WTC11 (cell line): Measurements from ENCODE around the gene ADCY1.

Source experiments
- FOXJ3 ChIP-seq: sonication (generic); formaldehyde crosslinking; IDR thresholded peaks from 2 replicates; pipeline ENCODE4 v1.9.0; 2021; ENCODE audit warnings: missing genetic modification reagents, mild to moderate bottlenecking, borderline replicate concordance
- FOXK1 ChIP-seq: sonication (generic); formaldehyde crosslinking; IDR thresholded peaks from 2 replicates; pipeline ENCODE4 v1.8.0; 2022; ENCODE audit warnings: mild to moderate bottlenecking, moderate library complexity, missing genetic modification reagents
- JUN ChIP-seq: sonication (generic); formaldehyde crosslinking; IDR thresholded peaks from 2 replicates; pipeline ENCODE4 v1.8.0; 2023; ENCODE audit warnings: mild to moderate bottlenecking, missing genetic modification reagents
- NR1H2 ChIP-seq: sonication (generic); formaldehyde crosslinking; IDR thresholded peaks from 2 replicates; pipeline ENCODE4 v1.9.0; 2021; ENCODE audit warnings: mild to moderate bottlenecking, moderate library complexity, missing genetic modification reagents
- NR3C1 ChIP-seq: sonication (generic); formaldehyde crosslinking; conservative IDR thresholded peaks from 2 replicates; pipeline ENCODE4 v1.8.1; 2023; ENCODE audit warnings: low read depth, mild to moderate bottlenecking, missing genetic modification reagents
- SP1 ChIP-seq: sonication (generic); formaldehyde crosslinking; conservative IDR thresholded peaks from 2 replicates; pipeline ENCODE4 v1.8.1; 2022; ENCODE audit warnings: missing genetic modification reagents
- TF ChIP-seq, protein P1 (sequence below): sonication (generic); formaldehyde crosslinking; IDR thresholded peaks from 2 replicates; pipeline ENCODE4 v1.8.1; 2023; ENCODE audit warnings: mild to moderate bottlenecking, missing genetic modification reagents, borderline replicate concordance
- TF ChIP-seq, protein P2 (sequence below): fragments of 200-600 bp; IDR thresholded peaks from 2 replicates; pipeline ENCODE4 v1.8.0; 2022; ENCODE audit warnings: antibody characterized with exemption
- TF ChIP-seq, protein P3 (sequence below): sonication (generic); formaldehyde crosslinking; IDR thresholded peaks from 2 replicates; pipeline ENCODE4 v1.8.1; 2022; ENCODE audit warnings: low read depth, missing genetic modification reagents, borderline replicate concordance
- TF ChIP-seq, protein P4 (sequence below): sonication (generic); formaldehyde crosslinking; IDR thresholded peaks from 2 replicates; pipeline ENCODE4 v1.8.1; 2023; ENCODE audit warnings: mild to moderate bottlenecking, missing genetic modification reagents

DNA sequence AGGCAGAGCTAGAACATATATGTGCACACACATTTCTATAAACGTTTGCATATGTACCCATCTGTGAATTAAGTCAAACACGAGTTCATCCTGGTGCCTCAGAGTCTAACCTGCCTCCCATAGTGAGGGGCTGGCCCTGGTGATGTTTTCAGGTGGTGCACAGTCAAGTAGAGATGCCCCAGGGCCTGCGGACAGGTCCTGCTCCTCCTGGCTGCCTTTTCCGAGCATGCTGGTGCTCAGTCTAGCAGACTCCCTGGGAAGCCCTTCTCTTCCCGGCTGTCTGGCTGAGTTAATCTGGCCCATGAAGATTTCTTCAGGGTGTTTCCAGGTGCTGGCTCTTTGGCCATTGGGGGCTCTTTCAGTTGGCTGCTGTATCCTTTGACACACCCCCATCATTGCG is 14.3 kb downstream of the ADCY1 start:
- TF ChIP-seq, protein P1, sequence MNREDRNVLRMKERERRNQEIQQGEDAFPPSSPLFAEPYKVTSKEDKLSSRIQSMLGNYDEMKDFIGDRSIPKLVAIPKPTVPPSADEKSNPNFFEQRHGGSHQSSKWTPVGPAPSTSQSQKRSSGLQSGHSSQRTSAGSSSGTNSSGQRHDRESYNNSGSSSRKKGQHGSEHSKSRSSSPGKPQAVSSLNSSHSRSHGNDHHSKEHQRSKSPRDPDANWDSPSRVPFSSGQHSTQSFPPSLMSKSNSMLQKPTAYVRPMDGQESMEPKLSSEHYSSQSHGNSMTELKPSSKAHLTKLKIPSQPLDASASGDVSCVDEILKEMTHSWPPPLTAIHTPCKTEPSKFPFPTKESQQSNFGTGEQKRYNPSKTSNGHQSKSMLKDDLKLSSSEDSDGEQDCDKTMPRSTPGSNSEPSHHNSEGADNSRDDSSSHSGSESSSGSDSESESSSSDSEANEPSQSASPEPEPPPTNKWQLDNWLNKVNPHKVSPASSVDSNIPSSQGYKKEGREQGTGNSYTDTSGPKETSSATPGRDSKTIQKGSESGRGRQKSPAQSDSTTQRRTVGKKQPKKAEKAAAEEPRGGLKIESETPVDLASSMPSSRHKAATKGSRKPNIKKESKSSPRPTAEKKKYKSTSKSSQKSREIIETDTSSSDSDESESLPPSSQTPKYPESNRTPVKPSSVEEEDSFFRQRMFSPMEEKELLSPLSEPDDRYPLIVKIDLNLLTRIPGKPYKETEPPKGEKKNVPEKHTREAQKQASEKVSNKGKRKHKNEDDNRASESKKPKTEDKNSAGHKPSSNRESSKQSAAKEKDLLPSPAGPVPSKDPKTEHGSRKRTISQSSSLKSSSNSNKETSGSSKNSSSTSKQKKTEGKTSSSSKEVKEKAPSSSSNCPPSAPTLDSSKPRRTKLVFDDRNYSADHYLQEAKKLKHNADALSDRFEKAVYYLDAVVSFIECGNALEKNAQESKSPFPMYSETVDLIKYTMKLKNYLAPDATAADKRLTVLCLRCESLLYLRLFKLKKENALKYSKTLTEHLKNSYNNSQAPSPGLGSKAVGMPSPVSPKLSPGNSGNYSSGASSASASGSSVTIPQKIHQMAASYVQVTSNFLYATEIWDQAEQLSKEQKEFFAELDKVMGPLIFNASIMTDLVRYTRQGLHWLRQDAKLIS (CRISPR knock-in tag): no peak
- TF ChIP-seq, protein P2, sequence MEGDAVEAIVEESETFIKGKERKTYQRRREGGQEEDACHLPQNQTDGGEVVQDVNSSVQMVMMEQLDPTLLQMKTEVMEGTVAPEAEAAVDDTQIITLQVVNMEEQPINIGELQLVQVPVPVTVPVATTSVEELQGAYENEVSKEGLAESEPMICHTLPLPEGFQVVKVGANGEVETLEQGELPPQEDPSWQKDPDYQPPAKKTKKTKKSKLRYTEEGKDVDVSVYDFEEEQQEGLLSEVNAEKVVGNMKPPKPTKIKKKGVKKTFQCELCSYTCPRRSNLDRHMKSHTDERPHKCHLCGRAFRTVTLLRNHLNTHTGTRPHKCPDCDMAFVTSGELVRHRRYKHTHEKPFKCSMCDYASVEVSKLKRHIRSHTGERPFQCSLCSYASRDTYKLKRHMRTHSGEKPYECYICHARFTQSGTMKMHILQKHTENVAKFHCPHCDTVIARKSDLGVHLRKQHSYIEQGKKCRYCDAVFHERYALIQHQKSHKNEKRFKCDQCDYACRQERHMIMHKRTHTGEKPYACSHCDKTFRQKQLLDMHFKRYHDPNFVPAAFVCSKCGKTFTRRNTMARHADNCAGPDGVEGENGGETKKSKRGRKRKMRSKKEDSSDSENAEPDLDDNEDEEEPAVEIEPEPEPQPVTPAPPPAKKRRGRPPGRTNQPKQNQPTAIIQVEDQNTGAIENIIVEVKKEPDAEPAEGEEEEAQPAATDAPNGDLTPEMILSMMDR: no peak
- TF ChIP-seq, protein P3, sequence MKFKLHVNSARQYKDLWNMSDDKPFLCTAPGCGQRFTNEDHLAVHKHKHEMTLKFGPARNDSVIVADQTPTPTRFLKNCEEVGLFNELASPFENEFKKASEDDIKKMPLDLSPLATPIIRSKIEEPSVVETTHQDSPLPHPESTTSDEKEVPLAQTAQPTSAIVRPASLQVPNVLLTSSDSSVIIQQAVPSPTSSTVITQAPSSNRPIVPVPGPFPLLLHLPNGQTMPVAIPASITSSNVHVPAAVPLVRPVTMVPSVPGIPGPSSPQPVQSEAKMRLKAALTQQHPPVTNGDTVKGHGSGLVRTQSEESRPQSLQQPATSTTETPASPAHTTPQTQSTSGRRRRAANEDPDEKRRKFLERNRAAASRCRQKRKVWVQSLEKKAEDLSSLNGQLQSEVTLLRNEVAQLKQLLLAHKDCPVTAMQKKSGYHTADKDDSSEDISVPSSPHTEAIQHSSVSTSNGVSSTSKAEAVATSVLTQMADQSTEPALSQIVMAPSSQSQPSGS (CRISPR knock-in tag): no peak
- TF ChIP-seq, protein P4, sequence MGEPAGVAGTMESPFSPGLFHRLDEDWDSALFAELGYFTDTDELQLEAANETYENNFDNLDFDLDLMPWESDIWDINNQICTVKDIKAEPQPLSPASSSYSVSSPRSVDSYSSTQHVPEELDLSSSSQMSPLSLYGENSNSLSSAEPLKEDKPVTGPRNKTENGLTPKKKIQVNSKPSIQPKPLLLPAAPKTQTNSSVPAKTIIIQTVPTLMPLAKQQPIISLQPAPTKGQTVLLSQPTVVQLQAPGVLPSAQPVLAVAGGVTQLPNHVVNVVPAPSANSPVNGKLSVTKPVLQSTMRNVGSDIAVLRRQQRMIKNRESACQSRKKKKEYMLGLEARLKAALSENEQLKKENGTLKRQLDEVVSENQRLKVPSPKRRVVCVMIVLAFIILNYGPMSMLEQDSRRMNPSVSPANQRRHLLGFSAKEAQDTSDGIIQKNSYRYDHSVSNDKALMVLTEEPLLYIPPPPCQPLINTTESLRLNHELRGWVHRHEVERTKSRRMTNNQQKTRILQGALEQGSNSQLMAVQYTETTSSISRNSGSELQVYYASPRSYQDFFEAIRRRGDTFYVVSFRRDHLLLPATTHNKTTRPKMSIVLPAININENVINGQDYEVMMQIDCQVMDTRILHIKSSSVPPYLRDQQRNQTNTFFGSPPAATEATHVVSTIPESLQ (CRISPR knock-in tag): no peak
- TF ChIP-seq SP1 (CRISPR knock-in tag) (no peak), JUN (no peak), NR3C1 (CRISPR knock-in tag) (no peak), NR1H2 (CRISPR knock-in tag) (no peak), FOXK1 (CRISPR knock-in tag) (no peak), FOXJ3 (CRISPR knock-in tag) (no peak)
